ENCODE measurements around the gene CIRBP.

The CIRBP gene

GRCh38 chr19:1237754-1238368, 31.3 kb upstream of the CIRBP start, which contains the start of gene CBARP:
TSS of gene CBARP (minus strand) at chr19:1238005. CDS start at chr19:1236100, 1,905 bp downstream.
- TF ChIP-seq MYC (IDR thresholded peaks at IDR 0.05; ENCODE audit: low read depth, low read length) (no peak), CTCF (IDR thresholded peaks at IDR 0.05; ENCODE audit: low read depth, low read length) (no peak), MAX (IDR thresholded peaks at IDR 0.05; ENCODE audit: low read depth, low read length) (no peak), POLR2A (IDR thresholded peaks at IDR 0.05; ENCODE audit: extremely low read depth, insufficient read length) (no peak)
- no peak within 1 kb of the TSS for H3K4me3 ChIP-seq (ENCODE audit: low read depth, low read length)
- DNase-seq (ENCODE audit: low read depth): no peak

GRCh38 chr19:1238369-1239303, 30.5 kb upstream of the CIRBP start:
- TF ChIP-seq CTCF (IDR thresholded peaks at IDR 0.05; ENCODE audit: low read depth, low read length): no peak
- TF ChIP-seq MYC (IDR thresholded peaks at IDR 0.05; ENCODE audit: low read depth, low read length): no peak
- no peak for TF ChIP-seq MAX (IDR thresholded peaks at IDR 0.05; ENCODE audit: low read depth, low read length)
- TF ChIP-seq POLR2A (IDR thresholded peaks at IDR 0.05; ENCODE audit: extremely low read depth, insufficient read length): no peak
- DNase-seq (ENCODE audit: low read depth): no peak
- H3K4me3 ChIP-seq (ENCODE audit: low read depth, low read length): no peak overlapping the region

- no peak for TF ChIP-seq POLR2A (IDR thresholded peaks at IDR 0.05; ENCODE audit: extremely low read depth, insufficient read length)
- no peak for TF ChIP-seq MAX (IDR thresholded peaks at IDR 0.05; ENCODE audit: low read depth, low read length)
- TF ChIP-seq CTCF (IDR thresholded peaks at IDR 0.05; ENCODE audit: low read depth, low read length): no peak
- no peak for TF ChIP-seq MYC (IDR thresholded peaks at IDR 0.05; ENCODE audit: low read depth, low read length)
- no peak for DNase-seq (ENCODE audit: low read depth)
- no peak overlapping the region for H3K4me3 ChIP-seq (ENCODE audit: low read depth, low read length)
Measured at GRCh38 chr19:1239420-1239795, 29.7 kb upstream of the CIRBP start.

GRCh38 chr19:1239796-1240737, 29.1 kb upstream of the CIRBP start:
- H3K4me3 ChIP-seq (ENCODE audit: low read depth, low read length): peak overlapping the region; percentile 28
- TF ChIP-seq POLR2A (IDR thresholded peaks at IDR 0.05; ENCODE audit: extremely low read depth, insufficient read length): no peak
- TF ChIP-seq CTCF (IDR thresholded peaks at IDR 0.05; ENCODE audit: low read depth, low read length): peak; percentile 24
- TF ChIP-seq MYC (IDR thresholded peaks at IDR 0.05; ENCODE audit: low read depth, low read length): peak; percentile 75
- TF ChIP-seq MAX (IDR thresholded peaks at IDR 0.05; ENCODE audit: low read depth, low read length): no peak
- peak; percentile 85 for DNase-seq (ENCODE audit: low read depth)

- H3K4me3 ChIP-seq (ENCODE audit: low read depth, low read length): no peak overlapping the region
- no peak for DNase-seq (ENCODE audit: low read depth)
- TF ChIP-seq MAX (IDR thresholded peaks at IDR 0.05; ENCODE audit: low read depth, low read length): no peak
Measured at GRCh38 chr19:1240925-1241324, 28.2 kb upstream of the CIRBP start.
